Natural killer cell (primary cell): ENCODE measurements around the gene RTKN2. TPM values are rescaled to one million over a fixed set of nuclear protein-coding genes. Genes with fewer than 3 reads are reported as not detected.
A peak's percentile ranks its signal among the peaks of the same experiment; 100 is the strongest.

Source experiments
- ATAC-seq, 3 donors: fragments of 150-1000 bp in 2 of 3; fragments of 200-7000 bp in 1 of 3; cut with Tn5 transposase; 1 replicate in 1 of 3; 2 replicates in 2 of 3; pipeline ENCODE4 v1.10.0; 2021; ENCODE audit warnings: mild to moderate bottlenecking in 2 of 3, moderate library complexity in 2 of 3
- DNase-seq, 2 donors: peaks; one replicate each; pipeline versions ENCODE4 v3.0.0 to v3.0.0-alpha.2; 2013 to 2021; ENCODE audit warnings: mixed read lengths in 1 of 2
- H3K27ac ChIP-seq: one replicate; pipeline ENCODE4 v1.5.1; 2013; ENCODE audit warnings: mild to moderate bottlenecking, low read length
- H3K27me3 ChIP-seq: one replicate; pipeline ENCODE4 v1.6.1; 2013; ENCODE audit warnings: low read length; ENCODE audit not compliant: control insufficient read depth, insufficient read depth
- H3K36me3 ChIP-seq: one replicate; pipeline ENCODE4 v1.6.1; 2013; ENCODE audit warnings: low read length; ENCODE audit not compliant: control insufficient read depth, insufficient read depth
- H3K4me1 ChIP-seq: one replicate; pipeline ENCODE4 v1.6.1; 2013; ENCODE audit warnings: low read length; ENCODE audit not compliant: control insufficient read depth, insufficient read depth
- H3K4me3 ChIP-seq: one replicate; pipeline ENCODE4 v1.5.1; 2013; ENCODE audit warnings: low read length
- H3K9me3 ChIP-seq: one replicate; pipeline ENCODE4 v1.6.1; 2013; ENCODE audit warnings: low read length; ENCODE audit not compliant: control insufficient read depth, insufficient read depth
- H3K27ac Mint-ChIP-seq, 2 donors: one replicate each; pipeline ENCODE4 v1.8.0; 2022; ENCODE audit warnings: mild to moderate bottlenecking in 2 of 2, mixed read lengths in 2 of 2, moderate library complexity in 1 of 2
- H3K27me3 Mint-ChIP-seq, 2 donors: one replicate each; pipeline ENCODE4 v1.8.0; 2022; ENCODE audit warnings: low read depth in 2 of 2, mixed read lengths in 2 of 2
- H3K36me3 Mint-ChIP-seq: one replicate; pipeline ENCODE4 v1.8.0; 2022; ENCODE audit warnings: mixed read lengths
- H3K4me1 Mint-ChIP-seq, 2 donors: one replicate each; pipeline ENCODE4 v1.8.0; 2022; ENCODE audit warnings: mixed read lengths in 2 of 2
- H3K4me3 Mint-ChIP-seq: one replicate; pipeline ENCODE4 v1.8.0; 2022; ENCODE audit warnings: mild to moderate bottlenecking, moderate library complexity, mixed read lengths
- H3K9me3 Mint-ChIP-seq, 2 donors: one replicate each; pipeline ENCODE4 v1.8.0; 2022; ENCODE audit warnings: mixed read lengths in 2 of 2
- CTCF ChIP-seq: fragments of 200-600 bp; IDR thresholded peaks from one replicate; pipeline ENCODE4 v1.8.0; 2022; ENCODE audit warnings: antibody characterized with exemption
- WGBS: methylation state at CpG from one replicate; pipeline ENCODE4 v1.1.7; 2013; ENCODE audit warnings: missing lambda C conversion rate; ENCODE audit not compliant: insufficient coverage; 5-methylcytosine and 5-hydroxymethylcytosine counted together
- intact Hi-C: fragments of 100-400 bp; cut with micrococcal nuclease; formaldehyde crosslinking; loops from one replicate; pipeline ENCODE4 v1.14.2; 2022
- total RNA-seq, 4 donors: library from RNA; stranded (reverse); fragments of 120-200 nt in 1 of 4; gene quantifications; one replicate each; pipeline versions ENCODE4 v1.2.3 to v1.2.4, GENCODE V29; 2013 to 2022

The RTKN2 gene, protein sequence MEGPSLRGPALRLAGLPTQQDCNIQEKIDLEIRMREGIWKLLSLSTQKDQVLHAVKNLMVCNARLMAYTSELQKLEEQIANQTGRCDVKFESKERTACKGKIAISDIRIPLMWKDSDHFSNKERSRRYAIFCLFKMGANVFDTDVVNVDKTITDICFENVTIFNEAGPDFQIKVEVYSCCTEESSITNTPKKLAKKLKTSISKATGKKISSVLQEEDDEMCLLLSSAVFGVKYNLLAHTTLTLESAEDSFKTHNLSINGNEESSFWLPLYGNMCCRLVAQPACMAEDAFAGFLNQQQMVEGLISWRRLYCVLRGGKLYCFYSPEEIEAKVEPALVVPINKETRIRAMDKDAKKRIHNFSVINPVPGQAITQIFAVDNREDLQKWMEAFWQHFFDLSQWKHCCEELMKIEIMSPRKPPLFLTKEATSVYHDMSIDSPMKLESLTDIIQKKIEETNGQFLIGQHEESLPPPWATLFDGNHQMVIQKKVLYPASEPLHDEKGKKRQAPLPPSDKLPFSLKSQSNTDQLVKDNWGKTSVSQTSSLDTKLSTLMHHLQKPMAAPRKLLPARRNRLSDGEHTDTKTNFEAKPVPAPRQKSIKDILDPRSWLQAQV
- under 1 TPM; 0.31 to 0.61 (median 0.33) TPM for total RNA-seq
- 0.95 TPM for total RNA-seq (2013)

DNA sequence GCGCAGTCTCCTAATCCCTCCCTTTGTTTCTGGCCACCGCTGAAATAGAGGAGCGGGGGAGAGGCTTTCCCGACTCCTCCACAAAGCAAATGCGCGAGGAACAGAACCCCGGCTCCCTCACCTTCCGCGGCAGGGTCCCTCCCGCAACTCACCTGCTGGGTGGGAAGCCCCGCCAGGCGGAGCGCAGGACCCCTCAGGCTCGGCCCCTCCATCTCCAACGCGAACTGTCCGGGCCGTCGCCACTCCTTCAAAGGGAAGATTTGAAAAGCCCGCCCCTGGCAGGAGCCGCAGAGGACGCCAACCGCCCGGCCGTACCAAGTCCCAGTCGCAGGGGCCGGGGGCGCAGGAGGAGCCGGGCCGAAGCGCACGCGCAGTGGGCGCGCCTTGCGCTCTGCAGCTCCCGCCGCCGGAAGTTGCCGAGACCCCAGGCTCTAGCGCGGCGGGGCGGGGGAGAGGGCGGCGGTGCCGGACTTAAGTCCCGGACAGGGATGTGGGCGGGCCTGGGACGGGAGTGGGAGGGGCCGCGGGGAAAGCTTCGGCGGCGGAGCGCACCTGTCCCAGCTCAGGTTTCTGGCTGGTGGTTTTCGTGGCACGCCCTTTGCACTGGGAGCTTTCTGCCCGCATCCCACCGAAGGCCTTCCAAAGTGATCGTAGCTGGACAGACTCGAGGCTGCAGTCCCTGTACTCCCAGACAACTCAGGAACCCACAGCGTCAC lies at the start of gene RTKN2:
Gene RTKN2, minus strand, starts transcription at position 446 of the 716 bp plus-strand sequence. Its CDS starts 234 bp downstream, at position 212.
- Histone ChIP-seq H3K9me3 (no peaks in the 10 kb centered on the region), H3K27me3 (peaks cover 15% of the 10 kb centered on the region), H3K4me1 (peaks cover 11% of the 10 kb centered on the region), H3K27ac (no peak within 1 kb of the TSS), H3K4me3 (peak within 1 kb of the TSS; percentile 79), H3K36me3 (no peaks in the 10 kb centered on the region)
- peaks cover 17 to 28% of the 10 kb centered on the region in 2 donors for H3K4me1 Mint-ChIP-seq
- ATAC-seq = peak; percentile 89 to 93 (median 89)
- TF ChIP-seq CTCF = no peak
- H3K36me3 Mint-ChIP-seq = no peaks in the 10 kb centered on the region
- no peaks in the 10 kb centered on the region for H3K9me3 Mint-ChIP-seq
- DNase-seq = peak; percentile 65 to 79
- H3K27me3 Mint-ChIP-seq = peaks cover 15% of the 10 kb centered on the region in 2 donors
- H3K27ac Mint-ChIP-seq = peak within 1 kb of the TSS; percentile 34 to 74
- intact Hi-C loops = loop anchor here (10.0 kb wide), 1 partner anchor 816 kb away; no protein-coding TSS in a partner anchor
- WGBS = under 1% methylated on average over 63 of the region's 63 CpGs
- peak within 1 kb of the TSS; percentile 94 for H3K4me3 Mint-ChIP-seq

DNA sequence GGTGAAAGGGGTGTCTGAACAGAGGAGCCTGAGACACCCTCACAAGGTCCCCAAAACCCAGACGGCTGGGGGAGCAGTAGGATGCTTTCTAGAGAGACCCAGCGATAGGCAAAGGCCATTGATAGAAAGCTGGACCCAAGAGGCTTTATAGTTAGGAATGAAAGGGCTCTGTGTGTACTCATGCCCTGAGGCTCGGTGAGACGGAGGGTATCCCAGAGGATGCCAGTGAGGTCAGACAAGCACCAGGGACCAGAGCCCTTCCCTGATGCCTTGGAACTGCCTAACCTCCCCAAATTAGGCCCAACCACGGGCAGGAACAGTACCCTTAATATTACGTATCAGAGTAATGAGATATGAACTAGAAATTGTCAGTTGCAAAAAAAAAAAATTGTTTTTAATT lies 48.6 kb upstream of the RTKN2 start:
- H3K27me3 ChIP-seq = peaks cover 4% of the 10 kb centered on the region
- intact Hi-C loops = no loop called here
- Mint-ChIP-seq H3K27me3 (peaks cover 8 to 16% of the 10 kb centered on the region in 2 donors), H3K36me3 (peaks cover 8% of the 10 kb centered on the region), H3K4me3 (no peak overlapping the region), H3K4me1 (no peaks in the 10 kb centered on the region), H3K9me3 (no peaks in the 10 kb centered on the region), H3K27ac (no peak overlapping the region)
- H3K27ac ChIP-seq = no peak overlapping the region
- DNase-seq (no peak), ATAC-seq (no peak)
- no peak overlapping the region for H3K4me3 ChIP-seq
- no peaks in the 10 kb centered on the region for H3K4me1 ChIP-seq
- WGBS = 89% methylated on average over 5 of the region's 6 CpGs
- no peak for TF ChIP-seq CTCF
- no peaks in the 10 kb centered on the region for H3K9me3 ChIP-seq
- no peaks in the 10 kb centered on the region for H3K36me3 ChIP-seq

- no peak overlapping the region for H3K27ac Mint-ChIP-seq
- no peak for ATAC-seq
- peaks cover 9 to 52% of the 10 kb centered on the region in 2 donors for H3K27me3 Mint-ChIP-seq
- H3K4me3 ChIP-seq = no peak overlapping the region
- peaks cover 6 to 7% of the 10 kb centered on the region in 2 donors for H3K4me1 Mint-ChIP-seq
- no peak for DNase-seq
- TF ChIP-seq CTCF = no peak
- no peaks in the 10 kb centered on the region for H3K4me1 ChIP-seq
- peaks cover 3% of the 10 kb centered on the region for H3K27me3 ChIP-seq
- no peaks in the 10 kb centered on the region for H3K36me3 ChIP-seq
- 90% methylated on average over 2 of the region's 2 CpGs for whole genome bisulfite sequencing
- no peak overlapping the region for H3K4me3 Mint-ChIP-seq
- no peaks in the 10 kb centered on the region for H3K9me3 Mint-ChIP-seq
- intact Hi-C loops = no loop called here
- H3K9me3 ChIP-seq = no peaks in the 10 kb centered on the region
- H3K27ac ChIP-seq = no peak overlapping the region
- H3K36me3 Mint-ChIP-seq = no peaks in the 10 kb centered on the region
Measured at GRCh38 chr10:62309254-62309653, 40.6 kb upstream of the RTKN2 start.
